GM12878 (cell line): ENCODE measurements around the gene TMEM250.

Experiments
- NFIC ChIP-seq: IDR thresholded peaks from 2 replicates; pipeline ENCODE4 v1.6.1; 2012; ENCODE audit warnings: low read depth, mild to moderate bottlenecking, inconsistent platforms, low read length, moderate library complexity
- POLR2A ChIP-seq: IDR thresholded peaks from 2 replicates; pipeline ENCODE4 v1.6.1; 2011; ENCODE audit warnings: low read depth, mild to moderate bottlenecking, low read length
- POU2F2 ChIP-seq: IDR thresholded peaks from 3 replicates; pipeline ENCODE4 v1.6.1; 2011; ENCODE audit warnings: low read depth, mild to moderate bottlenecking, low read length, borderline replicate concordance
- ZZZ3 ChIP-seq: IDR thresholded peaks from 2 replicates; pipeline ENCODE4 v1.6.1; 2011; ENCODE audit warnings: low read depth; ENCODE audit not compliant: control insufficient read depth, insufficient read length
- TF ChIP-seq, protein P1 (sequence below): IDR thresholded peaks from 2 replicates; pipeline ENCODE4 v1.6.1; 2011; ENCODE audit warnings: low read depth, low read length, improper control_type of control experiment, borderline replicate concordance

DNA sequence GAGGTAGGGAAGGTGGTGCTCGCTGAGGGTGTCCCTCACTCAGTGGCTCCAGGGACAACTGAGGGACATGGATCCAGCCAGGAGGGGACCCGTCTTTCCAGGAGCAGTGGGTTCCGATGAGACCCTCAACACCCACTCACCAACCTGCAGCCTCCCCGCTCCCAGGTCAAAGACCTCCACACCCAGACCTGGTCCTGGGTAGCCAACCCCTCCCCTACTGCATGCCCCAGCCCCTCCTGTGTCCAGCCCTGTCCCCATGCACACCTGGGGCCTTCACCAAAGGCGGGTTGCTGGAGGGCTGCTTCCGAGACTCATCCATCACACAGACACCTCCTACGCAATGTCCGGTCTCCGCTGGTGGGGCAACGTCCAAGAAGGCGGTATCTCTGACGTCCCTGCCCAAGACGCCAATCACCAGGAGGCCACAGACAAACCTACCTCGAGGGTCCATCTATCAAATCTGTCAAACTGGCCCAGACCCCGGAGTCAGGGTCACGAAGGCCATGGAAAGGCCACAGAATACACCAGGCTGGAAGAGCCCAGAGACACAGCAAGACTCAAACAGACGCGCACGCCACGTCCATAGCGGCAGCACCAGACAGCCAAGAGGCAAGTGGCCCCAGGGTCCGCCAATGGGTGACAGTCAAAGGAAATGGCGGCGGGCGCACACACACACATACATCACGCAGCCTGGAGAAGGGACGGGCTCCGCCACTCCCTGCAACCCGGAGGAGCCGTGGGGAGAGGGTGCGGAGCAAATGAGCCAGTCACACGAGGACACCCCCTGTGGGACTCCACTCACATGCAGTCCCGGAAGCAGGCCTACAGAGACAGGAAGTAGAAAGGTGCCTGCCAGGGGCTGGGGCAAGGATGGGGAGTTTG is 34.4 kb downstream of the TMEM250 start:
- TF ChIP-seq POU2F2, result no peak
- TF ChIP-seq, protein P1, sequence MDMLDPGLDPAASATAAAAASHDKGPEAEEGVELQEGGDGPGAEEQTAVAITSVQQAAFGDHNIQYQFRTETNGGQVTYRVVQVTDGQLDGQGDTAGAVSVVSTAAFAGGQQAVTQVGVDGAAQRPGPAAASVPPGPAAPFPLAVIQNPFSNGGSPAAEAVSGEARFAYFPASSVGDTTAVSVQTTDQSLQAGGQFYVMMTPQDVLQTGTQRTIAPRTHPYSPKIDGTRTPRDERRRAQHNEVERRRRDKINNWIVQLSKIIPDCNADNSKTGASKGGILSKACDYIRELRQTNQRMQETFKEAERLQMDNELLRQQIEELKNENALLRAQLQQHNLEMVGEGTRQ, result no peak
- no peak for TF ChIP-seq ZZZ3
- no peak for TF ChIP-seq POLR2A
- no peak for TF ChIP-seq NFIC
